K562 (cell line): ENCODE measurements around the gene SLX9. TPM values are rescaled to one million over a fixed set of nuclear protein-coding genes. Genes with fewer than 3 reads are reported as not detected.
A peak's percentile ranks its signal among the peaks of the same experiment; 100 is the strongest.

ENCODE experiments used
- ATF7 ChIP-seq: fragments of 450-650 bp; IDR thresholded peaks from 2 replicates; pipeline ENCODE4 v1.7.1; 2014; ENCODE audit warnings: mild to moderate bottlenecking, moderate library complexity
- ESRRA ChIP-seq: fragments of 450-650 bp; IDR thresholded peaks from 2 replicates; pipeline ENCODE4 v1.6.1; 2014; ENCODE audit warnings: low read depth, mild to moderate bottlenecking, moderate library complexity, borderline replicate concordance
- ETV6 ChIP-seq, 3 experiments: fragments of 150-350 bp in 1 of 3; sonication (generic) in 1 of 3; formaldehyde crosslinking in 1 of 3; IDR thresholded peaks; 2 replicates each; pipeline versions ENCODE4 v1.6.1 to v1.8.0; 2014 to 2022; ENCODE audit warnings: borderline replicate concordance in 2 of 3, low read depth in 2 of 3, antibody characterized with exemption in 1 of 3, low read length in 1 of 3, mild to moderate bottlenecking in 1 of 3, missing genetic modification reagents in 1 of 3
- FOXA1 ChIP-seq: fragments of 450-650 bp; IDR thresholded peaks from 2 replicates; pipeline ENCODE4 v1.6.1; 2016; ENCODE audit warnings: mild to moderate bottlenecking, borderline replicate concordance
- MCM3 ChIP-seq: fragments of 450-650 bp; IDR thresholded peaks from 2 replicates; pipeline ENCODE4 v1.6.1; 2016
- MED1 ChIP-seq: sonication (generic); formaldehyde crosslinking; IDR thresholded peaks from 2 replicates; pipeline ENCODE4 v1.8.1; 2023; ENCODE audit warnings: missing genetic modification reagents, borderline replicate concordance
- NFYB ChIP-seq: IDR thresholded peaks from 2 replicates; pipeline ENCODE4 v1.6.1; 2011; ENCODE audit warnings: mild to moderate bottlenecking, moderate library complexity; ENCODE audit not compliant: insufficient read length; ENCODE audit errors: extremely low read depth
- POLR2B ChIP-seq: fragments of 450-650 bp; IDR thresholded peaks from 2 replicates; pipeline ENCODE4 v1.6.1; 2018; ENCODE audit warnings: low read depth; ENCODE audit not compliant: partially characterized antibody
- RBM34 ChIP-seq: fragments of 200-400 bp; formaldehyde crosslinking; IDR thresholded peaks from 2 replicates; pipeline ENCODE4 v1.6.1; 2018; ENCODE audit warnings: low read length, borderline replicate concordance; ENCODE audit not compliant: insufficient read depth
- TGIF2 ChIP-seq: sonication (generic); formaldehyde crosslinking; IDR thresholded peaks from 2 replicates; pipeline ENCODE4 v1.8.1; 2022; ENCODE audit warnings: mild to moderate bottlenecking, missing genetic modification reagents, moderate library complexity
- U2AF1 ChIP-seq: fragments of 200-400 bp; formaldehyde crosslinking; optimal IDR thresholded peaks from 2 replicates; pipeline ENCODE3; 2017; ENCODE audit warnings: mild to moderate bottlenecking, low read depth, low read length, moderate library complexity
- ZNF217 ChIP-seq: sonication (generic); formaldehyde crosslinking; IDR thresholded peaks from 2 replicates; pipeline ENCODE4 v1.8.0; 2022; ENCODE audit warnings: mild to moderate bottlenecking, missing genetic modification reagents
- ZNF589 ChIP-seq: fragments of 200-800 bp; sonication (Bioruptor generic); IDR thresholded peaks from 2 replicates; pipeline ENCODE4 v1.6.1; 2016; ENCODE audit warnings: low read depth, missing genetic modification characterization, missing compliant biosample characterization
- ZZZ3 ChIP-seq: fragments of 450-650 bp; IDR thresholded peaks from 2 replicates; pipeline ENCODE4 v1.6.1; 2016; ENCODE audit warnings: antibody characterized with exemption, mild to moderate bottlenecking, moderate library complexity
- polyA plus RNA-seq, 8 experiments: library from polyadenylated mRNA; depleted of rRNA in 4 of 8; stranded (reverse) in 5 of 8; unstranded in 3 of 8; fragments of >200 nt; fragmentation: Nextera tagmentation in 2 of 8; fragmentation: Illumina TruSeq in 1 of 8; extraction: Ambion mirVana in 2 of 8; extraction: Trizol in 1 of 8; gene quantifications; 2 replicates each; pipeline versions ENCODE4 v1.2.1 to v1.2.3, GENCODE V29; 2011 to 2014; ENCODE audit warnings: inconsistent platforms in 1 of 8, missing spikeins in 1 of 8
- total RNA-seq, 7 experiments: library from RNA; depleted of rRNA in 6 of 7; stranded (reverse); fragments of >200 nt in 6 of 7; fragmentation: Illumina TruSeq in 2 of 7; extraction: Trizol in 2 of 7; gene quantifications; 2 replicates each; pipeline versions ENCODE4 v1.2.1 to v1.2.3, GENCODE V29; 2011 to 2021; ENCODE audit warnings: low replicate concordance in 1 of 7
- TF ChIP-seq, protein P1 (sequence below): sonication (generic); formaldehyde crosslinking; IDR thresholded peaks from 2 replicates; pipeline ENCODE4 v1.8.0; 2022; ENCODE audit warnings: mild to moderate bottlenecking, missing genetic modification reagents
- TF ChIP-seq, protein P2 (sequence below): fragments of 250-450 bp; sonication (Bioruptor Pico); IDR thresholded peaks from 2 replicates; pipeline ENCODE4 v1.5.0; 2021; ENCODE audit warnings: mild to moderate bottlenecking, moderate library complexity
- TF ChIP-seq, protein P3 (sequence below): sonication (generic); formaldehyde crosslinking; IDR thresholded peaks from 2 replicates; pipeline ENCODE4 v1.4.0; 2020; ENCODE audit warnings: mild to moderate bottlenecking, missing genetic modification reagents

The SLX9 gene
- total and polyA plus RNA-seq, 9 of the 15 experiments (the other 6 are each of a cell fraction or from before 2014, with no cell fraction given) = 1.2 to 75.5 (median 16.5) TPM

DNA sequence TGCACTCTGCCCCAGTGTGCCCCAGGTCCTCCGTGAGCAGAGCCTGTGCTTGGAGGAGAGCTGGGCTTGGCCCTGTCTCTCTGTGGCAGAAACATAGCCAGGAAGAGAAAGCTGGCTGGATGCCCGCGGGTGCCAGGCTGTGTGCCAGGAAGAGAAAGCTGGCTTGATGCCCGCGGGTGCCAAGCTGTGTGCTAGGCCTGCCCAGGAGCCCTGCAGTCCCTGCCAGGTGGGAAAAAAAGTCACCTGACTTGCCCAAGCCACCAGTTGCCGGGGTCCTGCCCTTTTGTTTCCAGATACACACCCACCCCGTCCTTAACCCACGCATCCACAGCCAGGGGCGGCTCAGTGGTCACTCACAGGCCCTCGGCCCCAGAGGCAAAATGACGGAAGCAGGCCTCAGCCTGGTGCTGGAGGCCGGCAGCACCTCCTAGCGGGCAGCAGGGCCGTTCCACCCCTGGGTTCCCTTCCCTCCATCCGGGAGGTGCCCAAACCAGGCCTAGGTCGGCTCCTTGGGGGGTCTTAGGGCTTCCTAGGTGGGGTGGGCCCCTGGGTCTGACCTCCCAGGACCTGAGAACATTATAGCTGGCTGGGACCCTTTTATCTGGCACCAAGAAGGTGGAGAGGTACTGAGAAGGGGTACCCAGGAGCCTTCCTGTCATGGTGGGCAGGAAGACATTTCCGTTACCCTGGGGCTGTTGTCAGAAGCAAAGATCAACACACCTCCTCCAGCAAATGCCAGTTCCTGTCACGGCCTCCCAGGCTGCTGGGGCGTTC is 28.3 kb upstream of the SLX9 start (continued):
- TF ChIP-seq MCM3 (no peak), RBM34 (no peak), ESRRA (no peak), ZNF217 (no peak), TGIF2 (CRISPR knock-in tag) (0 out of 2 replicates have a peak, but pooled peaks have one; percentile 36), NFYB (no peak), POLR2B (no peak), U2AF1 (no peak), MED1 (CRISPR knock-in tag) (no peak), FOXA1 (no peak), ETV6 (IDR thresholded peaks at IDR 0.05; ENCODE audit: borderline replicate concordance in 1 of 2, low read depth in 2 of 2, low read length in 1 of 2) (0 out of 4 replicates have a peak, but pooled peaks of 1 of the 2 experiments have one; percentile 43), ETV6 (CRISPR knock-in tag; IDR thresholded peaks at IDR 0.05; ENCODE audit: borderline replicate concordance) (no peak), ZNF589 (CRISPR knock-in tag) (no peak), ZZZ3 (no peak), ATF7 (peak; percentile 29; the same call in 1 of the 2 replicates)
- TF ChIP-seq, protein P1, sequence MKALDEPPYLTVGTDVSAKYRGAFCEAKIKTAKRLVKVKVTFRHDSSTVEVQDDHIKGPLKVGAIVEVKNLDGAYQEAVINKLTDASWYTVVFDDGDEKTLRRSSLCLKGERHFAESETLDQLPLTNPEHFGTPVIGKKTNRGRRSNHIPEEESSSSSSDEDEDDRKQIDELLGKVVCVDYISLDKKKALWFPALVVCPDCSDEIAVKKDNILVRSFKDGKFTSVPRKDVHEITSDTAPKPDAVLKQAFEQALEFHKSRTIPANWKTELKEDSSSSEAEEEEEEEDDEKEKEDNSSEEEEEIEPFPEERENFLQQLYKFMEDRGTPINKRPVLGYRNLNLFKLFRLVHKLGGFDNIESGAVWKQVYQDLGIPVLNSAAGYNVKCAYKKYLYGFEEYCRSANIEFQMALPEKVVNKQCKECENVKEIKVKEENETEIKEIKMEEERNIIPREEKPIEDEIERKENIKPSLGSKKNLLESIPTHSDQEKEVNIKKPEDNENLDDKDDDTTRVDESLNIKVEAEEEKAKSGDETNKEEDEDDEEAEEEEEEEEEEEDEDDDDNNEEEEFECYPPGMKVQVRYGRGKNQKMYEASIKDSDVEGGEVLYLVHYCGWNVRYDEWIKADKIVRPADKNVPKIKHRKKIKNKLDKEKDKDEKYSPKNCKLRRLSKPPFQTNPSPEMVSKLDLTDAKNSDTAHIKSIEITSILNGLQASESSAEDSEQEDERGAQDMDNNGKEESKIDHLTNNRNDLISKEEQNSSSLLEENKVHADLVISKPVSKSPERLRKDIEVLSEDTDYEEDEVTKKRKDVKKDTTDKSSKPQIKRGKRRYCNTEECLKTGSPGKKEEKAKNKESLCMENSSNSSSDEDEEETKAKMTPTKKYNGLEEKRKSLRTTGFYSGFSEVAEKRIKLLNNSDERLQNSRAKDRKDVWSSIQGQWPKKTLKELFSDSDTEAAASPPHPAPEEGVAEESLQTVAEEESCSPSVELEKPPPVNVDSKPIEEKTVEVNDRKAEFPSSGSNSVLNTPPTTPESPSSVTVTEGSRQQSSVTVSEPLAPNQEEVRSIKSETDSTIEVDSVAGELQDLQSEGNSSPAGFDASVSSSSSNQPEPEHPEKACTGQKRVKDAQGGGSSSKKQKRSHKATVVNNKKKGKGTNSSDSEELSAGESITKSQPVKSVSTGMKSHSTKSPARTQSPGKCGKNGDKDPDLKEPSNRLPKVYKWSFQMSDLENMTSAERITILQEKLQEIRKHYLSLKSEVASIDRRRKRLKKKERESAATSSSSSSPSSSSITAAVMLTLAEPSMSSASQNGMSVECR (CRISPR knock-in tag) = peak; percentile 64; the same call in 1 of the 2 replicates
- TF ChIP-seq, protein P2, sequence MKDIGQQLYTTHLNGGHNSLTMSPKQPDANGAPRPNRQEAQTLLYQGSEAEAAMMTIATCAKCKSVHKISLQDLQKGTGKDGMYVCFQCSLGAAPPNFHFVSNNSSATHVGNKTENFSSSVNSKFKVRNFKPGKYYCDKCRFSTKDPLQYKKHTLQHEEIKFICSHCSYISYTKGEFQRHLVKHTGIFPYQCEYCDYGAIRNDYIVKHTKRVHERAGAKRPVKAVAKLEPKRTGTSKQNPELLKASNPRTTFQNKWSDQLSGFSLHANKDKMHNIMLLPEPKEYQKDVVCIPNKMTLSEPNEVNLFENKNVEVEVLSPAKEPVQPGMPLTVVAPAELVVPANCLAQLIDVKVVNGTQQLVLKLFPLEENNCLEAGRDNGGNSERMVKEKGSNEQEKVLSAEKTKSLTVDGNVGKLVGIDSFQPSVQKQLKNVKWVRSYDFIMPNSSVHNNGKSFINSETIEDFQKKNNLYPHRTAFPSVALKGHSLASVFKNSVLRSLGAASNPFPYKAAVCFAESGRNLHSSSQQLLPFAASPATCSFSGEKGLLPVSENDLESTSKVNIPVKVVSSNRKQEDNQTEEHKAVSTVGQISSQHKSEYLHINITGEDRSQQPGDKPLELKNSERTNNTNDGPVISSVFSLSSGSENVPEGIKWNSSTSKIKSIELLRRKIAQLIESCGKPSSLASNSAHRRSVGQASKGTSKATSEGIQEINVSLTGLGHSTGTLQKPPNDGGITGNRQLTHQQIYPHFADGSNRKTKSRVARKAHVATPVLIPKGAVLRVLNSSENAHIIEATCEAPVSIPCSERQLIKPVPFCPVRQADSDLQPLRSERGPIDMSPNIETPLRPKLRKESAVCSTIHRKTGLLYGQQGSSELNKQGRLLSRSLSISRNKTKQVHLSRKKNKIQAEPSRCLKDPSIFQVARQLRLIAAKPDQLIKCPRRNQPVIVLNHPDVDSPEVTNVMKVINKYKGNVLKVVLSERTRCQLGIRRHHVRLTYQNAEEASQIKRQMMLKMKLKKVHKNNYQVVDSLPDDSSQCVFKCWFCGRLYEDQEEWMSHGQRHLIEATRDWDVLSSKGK = no peak
- TF ChIP-seq, protein P3, sequence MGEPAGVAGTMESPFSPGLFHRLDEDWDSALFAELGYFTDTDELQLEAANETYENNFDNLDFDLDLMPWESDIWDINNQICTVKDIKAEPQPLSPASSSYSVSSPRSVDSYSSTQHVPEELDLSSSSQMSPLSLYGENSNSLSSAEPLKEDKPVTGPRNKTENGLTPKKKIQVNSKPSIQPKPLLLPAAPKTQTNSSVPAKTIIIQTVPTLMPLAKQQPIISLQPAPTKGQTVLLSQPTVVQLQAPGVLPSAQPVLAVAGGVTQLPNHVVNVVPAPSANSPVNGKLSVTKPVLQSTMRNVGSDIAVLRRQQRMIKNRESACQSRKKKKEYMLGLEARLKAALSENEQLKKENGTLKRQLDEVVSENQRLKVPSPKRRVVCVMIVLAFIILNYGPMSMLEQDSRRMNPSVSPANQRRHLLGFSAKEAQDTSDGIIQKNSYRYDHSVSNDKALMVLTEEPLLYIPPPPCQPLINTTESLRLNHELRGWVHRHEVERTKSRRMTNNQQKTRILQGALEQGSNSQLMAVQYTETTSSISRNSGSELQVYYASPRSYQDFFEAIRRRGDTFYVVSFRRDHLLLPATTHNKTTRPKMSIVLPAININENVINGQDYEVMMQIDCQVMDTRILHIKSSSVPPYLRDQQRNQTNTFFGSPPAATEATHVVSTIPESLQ (CRISPR knock-in tag) = no peak
